Lower lobe of right lung (tissue), 2 donors: ENCODE results near the gene DNAH3. TPM values are rescaled to one million over a fixed set of nuclear protein-coding genes. Genes with fewer than 3 reads are reported as not detected.

Experiments used
- ATAC-seq, 2 donors: fragments of 200-7000 bp; cut with Tn5 transposase; one replicate each; pipeline ENCODE4 v1.9.1; 2020 to 2022; ENCODE audit warnings: mild to moderate bottlenecking in 2 of 2, moderate library complexity in 2 of 2
- DNase-seq: peaks from one replicate; pipeline ENCODE4 v3.0.0-alpha.2; 2020
- H3K27ac ChIP-seq: fragments of 200-600 bp; one replicate; pipeline ENCODE4 v1.8.0; 2022
- H3K27me3 ChIP-seq: fragments of 200-600 bp; one replicate; pipeline ENCODE4 v1.8.0; 2022; ENCODE audit warnings: low read depth
- H3K36me3 ChIP-seq: fragments of 200-600 bp; one replicate; pipeline ENCODE4 v1.8.0; 2022; ENCODE audit warnings: mild to moderate bottlenecking
- H3K4me1 ChIP-seq: fragments of 200-600 bp; one replicate; pipeline ENCODE4 v1.8.0; 2022
- H3K4me3 ChIP-seq: fragments of 200-600 bp; one replicate; pipeline ENCODE4 v1.8.0; 2022; ENCODE audit warnings: mild to moderate bottlenecking
- H3K9me3 ChIP-seq: fragments of 200-600 bp; one replicate; pipeline ENCODE4 v1.8.0; 2022
- CTCF ChIP-seq: fragments of 200-600 bp; IDR thresholded peaks from one replicate; pipeline ENCODE4 v1.8.0; 2022; ENCODE audit warnings: antibody characterized with exemption, mild to moderate bottlenecking
- intact Hi-C: fragments of 100-400 bp; cut with DNase I; formaldehyde crosslinking; loops from one replicate; pipeline ENCODE4 v1.11.0; 2022
- total RNA-seq: library from RNA; stranded (reverse); fragmentation: NEBNext Ultra II Directional; extraction: Animal tissue kit (Norgen Biotek cat#: 25700); gene quantifications from one replicate; pipeline ENCODE4 v1.2.1, GENCODE V29; 2021
- donor health status: DM: no; HTN: yes; CAD: no; lungs with severe emphysema.

Gene DNAH3
- total RNA-seq, 1 donor from 2014 or later, result 10.9 TPM

GRCh38 chr16:20906341-20907255, 244.0 kb downstream of the DNAH3 start:
- ATAC-seq, result peak; percentile 12 to 33
- DNase-seq, result no peak
- no peak for TF ChIP-seq CTCF
- H3K27ac ChIP-seq, result peak overlapping the region; percentile 75
- peaks cover 74% of the 10 kb centered on the region for H3K4me1 ChIP-seq
- H3K9me3 ChIP-seq, result no peaks in the 10 kb centered on the region
- H3K4me3 ChIP-seq, result no peak overlapping the region
- H3K27me3 ChIP-seq, result no peaks in the 10 kb centered on the region
- no peaks in the 10 kb centered on the region for H3K36me3 ChIP-seq
- intact Hi-C loops, result no loop called here

GRCh38 chr16:20905576-20905975, 245.1 kb downstream of the DNAH3 start:
- ATAC-seq, result no peak
- Histone ChIP-seq H3K27me3 (no peaks in the 10 kb centered on the region), H3K4me1 (peaks cover 68% of the 10 kb centered on the region), H3K4me3 (no peak overlapping the region), H3K36me3 (no peaks in the 10 kb centered on the region), H3K27ac (peak overlapping the region; percentile 75), H3K9me3 (no peaks in the 10 kb centered on the region)
- intact Hi-C loops, result no loop called here
- no peak for DNase-seq
- no peak for TF ChIP-seq CTCF

GRCh38 chr16:20904507-20905081, 246.1 kb downstream of the DNAH3 start:
- peaks cover 62% of the 10 kb centered on the region for H3K4me1 ChIP-seq
- no peaks in the 10 kb centered on the region for H3K9me3 ChIP-seq
- H3K27me3 ChIP-seq, result no peaks in the 10 kb centered on the region
- no peak for ATAC-seq
- peak overlapping the region; percentile 75 for H3K27ac ChIP-seq
- DNase-seq, result no peak
- H3K36me3 ChIP-seq, result no peaks in the 10 kb centered on the region
- no peak for TF ChIP-seq CTCF
- no peak overlapping the region for H3K4me3 ChIP-seq
- intact Hi-C loops, result no loop called here

GRCh38 chr16:20903899-20904506, 246.6 kb downstream of the DNAH3 start:
- H3K9me3 ChIP-seq, result no peaks in the 10 kb centered on the region
- ATAC-seq (no peak), DNase-seq (no peak)
- H3K36me3 ChIP-seq, result no peaks in the 10 kb centered on the region
- H3K4me3 ChIP-seq, result no peak overlapping the region
- intact Hi-C loops, result no loop called here
- TF ChIP-seq CTCF, result no peak
- H3K4me1 ChIP-seq, result peaks cover 66% of the 10 kb centered on the region
- H3K27me3 ChIP-seq, result no peaks in the 10 kb centered on the region
- peak overlapping the region; percentile 75 for H3K27ac ChIP-seq

GRCh38 chr16:20903116-20903898, 247.3 kb downstream of the DNAH3 start:
- Histone ChIP-seq H3K9me3 (no peaks in the 10 kb centered on the region), H3K27ac (peak overlapping the region; percentile 98), H3K27me3 (no peaks in the 10 kb centered on the region), H3K4me3 (no peak overlapping the region), H3K36me3 (no peaks in the 10 kb centered on the region), H3K4me1 (peaks cover 73% of the 10 kb centered on the region)
- ATAC-seq (no peak), DNase-seq (no peak)
- intact Hi-C loops, result no loop called here
- TF ChIP-seq CTCF, result no peak
